Measurements from ENCODE around the gene TMPRSS6. TPM values are rescaled to one million over a fixed set of nuclear protein-coding genes. Genes with fewer than 3 reads are reported as not detected.

Gene TMPRSS6
- total and polyA plus RNA-seq, 9 donors: 0.04 to 2.4 (median 0.33) TPM; not detected in 6

GRCh38 chr22:37015587-37015878, 94.0 kb downstream of the TMPRSS6 start:
- Histone ChIP-seq H3K36me3 (no peaks in the 10 kb centered on the region), H3K9me3 (no peaks in the 10 kb centered on the region), H3K4me3 (no peak overlapping the region), H3K27me3 (no peaks in the 10 kb centered on the region), H3K4me1 (ENCODE audit: insufficient read depth) (peaks cover 13% of the 10 kb centered on the region), H3K27ac (peak overlapping the region in 1 of 2 donors; percentile 8)
- intact Hi-C loops (cut with DNase I): no loop called here
- no peak for TF ChIP-seq CTCF (IDR thresholded peaks at IDR 0.05)
- no peak for TF ChIP-seq EP300 (IDR thresholded peaks at IDR 0.05)
- no peak for TF ChIP-seq POLR2A (IDR thresholded peaks at IDR 0.05)
- 73 to 82% (median 80%) methylated on average over 4 of the region's 4 CpGs for WGBS, 3 donors
- DNase-seq: no peak

Other genes with a start within 250 kb of the TMPRSS6 start
- gene NCF4, start 248.7 kb downstream of the TMPRSS6 start, total RNA-seq: 1 to 10 TPM; 2.2 to 6.7 (median 4.8) TPM
- 1 to 10 TPM; 4.6 to 5.0 TPM for gene NCF4, start 248.7 kb downstream of the TMPRSS6 start, polyA plus RNA-seq
- 1 to 10 TPM in 4 of 7 donors, under 1 TPM in 3; 0.53 to 2.3 (median 1.8) TPM for gene CSF2RB, start 196.1 kb downstream of the TMPRSS6 start, total RNA-seq
- 1 to 10 TPM in 1 of 2 donors, under 1 TPM in 1; 0.96 to 2.0 TPM for gene CSF2RB, start 196.1 kb downstream of the TMPRSS6 start, polyA plus RNA-seq
- 10 to 100 TPM; 25.9 to 59.9 (median 42.4) TPM for gene TST, start 90.3 kb downstream of the TMPRSS6 start, total RNA-seq
- gene TST, start 90.3 kb downstream of the TMPRSS6 start, polyA plus RNA-seq: 10 to 100 TPM in 1 of 2 donors, 1 to 10 TPM in 1; 6.4 to 55.7 TPM
- 100 to 1,000 TPM in 3 of 7 donors, 10 to 100 TPM in 4; 67.7 to 178 (median 91.6) TPM for gene MPST, start 90.0 kb downstream of the TMPRSS6 start, total RNA-seq
- 100 to 1,000 TPM in 1 of 2 donors, 1 to 10 TPM in 1; 5.4 to 163 TPM for gene MPST, start 90.0 kb downstream of the TMPRSS6 start, polyA plus RNA-seq
- gene KCTD17, start 58.0 kb downstream of the TMPRSS6 start, total RNA-seq: 10 to 100 TPM; 15.9 to 34.7 (median 28.7) TPM
- 10 to 100 TPM in 1 of 2 donors, 1 to 10 TPM in 1; 4.5 to 25.0 TPM for gene KCTD17, start 58.0 kb downstream of the TMPRSS6 start, polyA plus RNA-seq
- gene IL2RB, start 40.2 kb upstream of the TMPRSS6 start, total RNA-seq: 1 to 10 TPM in 4 of 7 donors, under 1 TPM in 2, not detected in 1; 0.34 to 4.1 (median 1.4) TPM
- gene IL2RB, start 40.2 kb upstream of the TMPRSS6 start, polyA plus RNA-seq: 1 to 10 TPM in 1 of 2 donors, under 1 TPM in 1; 0.42 to 1.6 TPM
- gene C1QTNF6, start 78.5 kb upstream of the TMPRSS6 start, total RNA-seq: 1 to 10 TPM; 4.0 to 7.7 (median 4.9) TPM
- gene C1QTNF6, start 78.5 kb upstream of the TMPRSS6 start, polyA plus RNA-seq: 1 to 10 TPM; 6.7 to 8.5 TPM
- gene SSTR3, start 102.8 kb upstream of the TMPRSS6 start, total RNA-seq: 1 to 10 TPM; 1.7 to 9.2 (median 5.0) TPM
- gene SSTR3, start 102.8 kb upstream of the TMPRSS6 start, polyA plus RNA-seq: 1 to 10 TPM; 1.6 to 2.2 TPM
- gene RAC2, start 134.6 kb upstream of the TMPRSS6 start, total RNA-seq: 10 to 100 TPM in 2 of 7 donors, 1 to 10 TPM in 5; 2.3 to 18.4 (median 6.0) TPM
- gene RAC2, start 134.6 kb upstream of the TMPRSS6 start, polyA plus RNA-seq: 10 to 100 TPM in 1 of 2 donors, 1 to 10 TPM in 1; 3.9 to 11.0 TPM
- 10 to 100 TPM in 2 of 7 donors, 1 to 10 TPM in 5; 2.4 to 14.5 (median 6.2) TPM for gene CYTH4, start 172.8 kb upstream of the TMPRSS6 start, total RNA-seq
- 1 to 10 TPM; 2.6 to 9.1 TPM for gene CYTH4, start 172.8 kb upstream of the TMPRSS6 start, polyA plus RNA-seq